Uterus (tissue), 2 donors: Measurements from ENCODE around the gene MICAL1.

Experiments
- CTCF ChIP-seq, 4 experiments: fragments of 200-600 bp in 2 of 4; fragments of 450-650 bp in 2 of 4; sonication (generic) in 2 of 4; IDR thresholded peaks; one replicate each; pipeline ENCODE4 v1.5.1; 2016 to 2019; ENCODE audit warnings: antibody characterized with exemption in 4 of 4, mild to moderate bottlenecking in 2 of 4, moderate library complexity in 1 of 4
- POLR2A ChIP-seq, 2 donors: fragments of 450-650 bp; IDR thresholded peaks; one replicate each; pipeline ENCODE4 v1.6.1; 2016; ENCODE audit warnings: antibody characterized with exemption in 2 of 2, mild to moderate bottlenecking in 1 of 2, moderate library complexity in 1 of 2

DNA sequence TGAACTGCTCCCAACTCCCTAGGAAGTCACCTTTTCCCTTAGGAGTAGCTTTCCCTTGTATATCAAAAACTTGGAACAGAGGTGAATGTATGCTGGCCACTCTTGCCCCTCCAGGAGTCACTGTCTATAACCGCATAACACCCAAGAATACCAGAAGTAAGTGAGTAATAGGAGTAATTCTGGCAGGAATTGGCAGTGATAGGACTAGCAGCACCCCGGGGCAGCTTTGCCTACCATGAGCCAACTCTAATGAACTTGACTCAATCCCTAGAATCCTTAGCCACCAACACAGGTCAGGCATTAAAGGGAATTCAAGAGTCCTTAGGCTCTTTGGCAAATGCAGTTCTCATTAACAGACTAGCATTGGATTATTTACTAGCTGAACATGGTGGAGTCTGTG is 44.5 kb downstream of the MICAL1 start:
- no peak for TF ChIP-seq POLR2A (IDR thresholded peaks at IDR 0.05)
- no peak for TF ChIP-seq CTCF (IDR thresholded peaks at IDR 0.05)
